ENCODE measurements around the gene THADA. TPM values are rescaled to one million over a fixed set of nuclear protein-coding genes. Genes with fewer than 3 reads are reported as not detected.

Gene THADA
- total and polyA plus RNA-seq, 2 donors = 11.8 to 20.6 TPM

DNA sequence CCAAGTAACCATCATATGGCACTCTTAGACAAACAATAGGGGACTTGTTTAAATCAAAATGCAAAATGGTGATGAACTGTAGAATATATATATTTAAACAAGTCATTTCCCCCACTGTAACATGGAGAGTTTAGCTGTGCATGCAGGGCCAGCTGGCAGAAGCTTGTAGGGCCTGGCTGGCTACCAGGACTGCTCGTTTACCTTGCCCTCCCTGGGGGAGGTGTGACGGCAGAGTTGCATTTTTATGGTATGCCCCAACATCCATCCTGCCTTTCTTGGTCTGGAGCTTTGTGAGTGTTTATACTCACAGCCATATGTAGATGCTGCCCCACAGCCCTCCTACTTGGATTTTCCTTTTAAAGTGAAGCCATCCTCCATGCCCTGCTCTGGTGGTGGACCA is 267.7 kb downstream of the THADA start:
- Histone ChIP-seq H3K27ac (ENCODE audit: low read depth in 1 of 2, low read length in 1 of 2) (no peak overlapping the region), H3K4me3 (ENCODE audit: low read length in 2 of 2) (no peak overlapping the region), H3K36me3 (ENCODE audit: control insufficient read depth in 2 of 2, insufficient read depth in 2 of 2, low read length in 1 of 2) (peaks cover 3 to 7% of the 10 kb centered on the region in 2 donors), H3K27me3 (ENCODE audit: control insufficient read depth in 2 of 2, insufficient read depth in 1 of 2, low read length in 1 of 2) (no peaks in the 10 kb centered on the region), H3K4me1 (ENCODE audit: control insufficient read depth in 2 of 2, insufficient read depth in 2 of 2, low read length in 2 of 2) (peaks cover 2 to 4% of the 10 kb centered on the region in 2 donors), H3K9me3 (ENCODE audit: control insufficient read depth in 2 of 2, insufficient read depth in 1 of 2, low read length in 1 of 2) (no peaks in the 10 kb centered on the region)
- 96% methylated on average over 2 of the region's 2 CpGs for WGBS
- DNase-seq (ENCODE audit: low read depth in 6 of 9, low spot score in 9 of 9) = no peak

DNA sequence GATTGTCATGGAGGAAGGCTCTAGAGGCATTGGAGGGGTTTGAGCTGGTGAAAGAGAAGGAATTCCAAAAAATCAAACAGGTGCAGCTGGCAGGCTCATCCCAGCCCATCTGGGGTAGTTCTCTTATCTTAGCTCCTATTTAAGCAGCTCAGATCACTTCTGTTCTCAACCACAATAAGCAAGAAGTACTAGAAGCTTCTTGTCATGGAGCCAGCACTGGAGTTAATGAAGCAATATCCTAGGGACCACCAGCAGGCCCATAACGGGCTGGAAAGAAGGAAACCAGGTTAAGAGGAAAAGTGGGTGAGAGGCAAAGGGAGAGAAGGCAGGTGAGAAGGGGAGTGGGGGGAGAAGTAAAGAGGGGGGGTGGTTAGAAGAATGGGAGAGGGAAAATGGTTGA is 268.7 kb downstream of the THADA start:
- 96% methylated on average over 1 of the region's 1 CpG for WGBS
- DNase-seq (ENCODE audit: low read depth in 6 of 9, low spot score in 9 of 9) = no peak
- no peaks in the 10 kb centered on the region for H3K9me3 ChIP-seq (ENCODE audit: control insufficient read depth in 2 of 2, insufficient read depth in 1 of 2, low read length in 1 of 2)
- H3K27me3 ChIP-seq (ENCODE audit: control insufficient read depth in 2 of 2, insufficient read depth in 1 of 2, low read length in 1 of 2) = no peaks in the 10 kb centered on the region
- peaks cover 0 to 2% of the 10 kb centered on the region in 2 donors for H3K4me1 ChIP-seq (ENCODE audit: control insufficient read depth in 2 of 2, insufficient read depth in 2 of 2, low read length in 2 of 2)
- H3K27ac ChIP-seq (ENCODE audit: low read depth in 1 of 2, low read length in 1 of 2) = no peak overlapping the region
- H3K4me3 ChIP-seq (ENCODE audit: low read length in 2 of 2) = no peak overlapping the region
- peaks cover under 1 to 3% of the 10 kb centered on the region in 2 donors for H3K36me3 ChIP-seq (ENCODE audit: control insufficient read depth in 2 of 2, insufficient read depth in 2 of 2, low read length in 1 of 2)

- Histone ChIP-seq H3K9me3 (ENCODE audit: control insufficient read depth in 2 of 2, insufficient read depth in 1 of 2, low read length in 1 of 2) (no peaks in the 10 kb centered on the region), H3K4me1 (ENCODE audit: control insufficient read depth in 2 of 2, insufficient read depth in 2 of 2, low read length in 2 of 2) (peaks cover 0 to 2% of the 10 kb centered on the region in 2 donors), H3K27me3 (ENCODE audit: control insufficient read depth in 2 of 2, insufficient read depth in 1 of 2, low read length in 1 of 2) (no peaks in the 10 kb centered on the region), H3K27ac (ENCODE audit: low read depth in 1 of 2, low read length in 1 of 2) (no peak overlapping the region), H3K4me3 (ENCODE audit: low read length in 2 of 2) (no peak overlapping the region), H3K36me3 (ENCODE audit: control insufficient read depth in 2 of 2, insufficient read depth in 2 of 2, low read length in 1 of 2) (peaks cover 2 to 3% of the 10 kb centered on the region in 2 donors)
- 97% methylated on average over 2 of the region's 2 CpGs for WGBS
- no peak for DNase-seq (ENCODE audit: low read depth in 6 of 9, low spot score in 9 of 9)
Observed at GRCh38 chr2:43326101-43326825, 269.6 kb downstream of the THADA start.

GRCh38 chr2:43325107-43325811 is 270.6 kb downstream of the THADA start:
- Histone ChIP-seq H3K27ac (ENCODE audit: low read depth in 1 of 2, low read length in 1 of 2) (peak overlapping the region in 1 of 2 donors; percentile 8), H3K9me3 (ENCODE audit: control insufficient read depth in 2 of 2, insufficient read depth in 1 of 2, low read length in 1 of 2) (no peaks in the 10 kb centered on the region), H3K27me3 (ENCODE audit: control insufficient read depth in 2 of 2, insufficient read depth in 1 of 2, low read length in 1 of 2) (no peaks in the 10 kb centered on the region), H3K4me1 (ENCODE audit: control insufficient read depth in 2 of 2, insufficient read depth in 2 of 2, low read length in 2 of 2) (peaks cover 0 to 2% of the 10 kb centered on the region in 2 donors), H3K36me3 (ENCODE audit: control insufficient read depth in 2 of 2, insufficient read depth in 2 of 2, low read length in 1 of 2) (peaks cover 0 to 5% of the 10 kb centered on the region in 2 donors), H3K4me3 (ENCODE audit: low read length in 2 of 2) (no peak overlapping the region)
- WGBS = 95% methylated on average over 2 of the region's 2 CpGs
- DNase-seq (ENCODE audit: low read depth in 6 of 9, low spot score in 9 of 9) = no peak

GRCh38 chr2:43324259-43325106 is 271.4 kb downstream of the THADA start:
- peaks cover 0 to 2% of the 10 kb centered on the region in 2 donors for H3K4me1 ChIP-seq (ENCODE audit: control insufficient read depth in 2 of 2, insufficient read depth in 2 of 2, low read length in 2 of 2)
- H3K9me3 ChIP-seq (ENCODE audit: control insufficient read depth in 2 of 2, insufficient read depth in 1 of 2, low read length in 1 of 2) = no peaks in the 10 kb centered on the region
- no peak overlapping the region for H3K4me3 ChIP-seq (ENCODE audit: low read length in 2 of 2)
- WGBS = 96% methylated on average over 8 of the region's 8 CpGs
- no peak for DNase-seq (ENCODE audit: low read depth in 6 of 9, low spot score in 9 of 9)
- peak overlapping the region; percentile 16 to 34 for H3K27ac ChIP-seq (ENCODE audit: low read depth in 1 of 2, low read length in 1 of 2)
- no peaks in the 10 kb centered on the region for H3K27me3 ChIP-seq (ENCODE audit: control insufficient read depth in 2 of 2, insufficient read depth in 1 of 2, low read length in 1 of 2)
- peaks cover 0 to 6% of the 10 kb centered on the region in 2 donors for H3K36me3 ChIP-seq (ENCODE audit: control insufficient read depth in 2 of 2, insufficient read depth in 2 of 2, low read length in 1 of 2)

GRCh38 chr2:43323857-43324256 is 272.0 kb downstream of the THADA start:
- no peak for DNase-seq (ENCODE audit: low read depth in 6 of 9, low spot score in 9 of 9)
- WGBS = 98% methylated on average over 4 of the region's 4 CpGs
- Histone ChIP-seq H3K9me3 (ENCODE audit: control insufficient read depth in 2 of 2, insufficient read depth in 1 of 2, low read length in 1 of 2) (no peaks in the 10 kb centered on the region), H3K27me3 (ENCODE audit: control insufficient read depth in 2 of 2, insufficient read depth in 1 of 2, low read length in 1 of 2) (no peaks in the 10 kb centered on the region), H3K4me1 (ENCODE audit: control insufficient read depth in 2 of 2, insufficient read depth in 2 of 2, low read length in 2 of 2) (peaks cover 0 to 2% of the 10 kb centered on the region in 2 donors), H3K27ac (ENCODE audit: low read depth in 1 of 2, low read length in 1 of 2) (peak overlapping the region in 1 of 2 donors; percentile 16), H3K36me3 (ENCODE audit: control insufficient read depth in 2 of 2, insufficient read depth in 2 of 2, low read length in 1 of 2) (peaks cover 0 to 7% of the 10 kb centered on the region in 2 donors), H3K4me3 (ENCODE audit: low read length in 2 of 2) (no peak overlapping the region)

DNA sequence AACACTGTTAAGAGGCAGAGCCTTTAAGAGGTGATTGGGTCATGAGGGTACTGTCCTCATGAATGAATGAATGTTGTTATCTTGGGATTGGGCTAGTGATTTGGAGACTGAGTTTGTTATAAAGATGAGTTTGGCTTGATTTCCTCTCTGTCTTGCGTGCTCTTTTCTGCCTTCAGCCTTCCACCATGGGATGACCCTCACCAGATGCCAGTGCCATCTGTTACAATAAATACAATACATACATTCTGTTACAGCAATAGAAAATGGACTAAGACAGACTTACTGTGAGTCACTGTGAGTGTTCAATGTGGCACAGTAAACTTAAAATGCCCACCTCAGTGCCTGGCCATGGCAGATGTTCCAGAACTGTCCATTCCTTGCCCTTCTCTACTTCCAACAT is 274.4 kb downstream of the THADA start:
- peaks cover 0 to 7% of the 10 kb centered on the region in 2 donors for H3K36me3 ChIP-seq (ENCODE audit: control insufficient read depth in 2 of 2, insufficient read depth in 2 of 2, low read length in 1 of 2)
- 100% methylated on average over 1 of the region's 1 CpG for WGBS
- no peak overlapping the region for H3K27ac ChIP-seq (ENCODE audit: low read depth in 1 of 2, low read length in 1 of 2)
- H3K27me3 ChIP-seq (ENCODE audit: control insufficient read depth in 2 of 2, insufficient read depth in 1 of 2, low read length in 1 of 2) = no peaks in the 10 kb centered on the region
- H3K4me1 ChIP-seq (ENCODE audit: control insufficient read depth in 2 of 2, insufficient read depth in 2 of 2, low read length in 2 of 2) = peaks cover 0 to 2% of the 10 kb centered on the region in 2 donors
- H3K4me3 ChIP-seq (ENCODE audit: low read length in 2 of 2) = no peak overlapping the region
- no peak for DNase-seq (ENCODE audit: low read depth in 6 of 9, low spot score in 9 of 9)
- no peaks in the 10 kb centered on the region for H3K9me3 ChIP-seq (ENCODE audit: control insufficient read depth in 2 of 2, insufficient read depth in 1 of 2, low read length in 1 of 2)

GRCh38 chr2:43319541-43319940 is 276.3 kb downstream of the THADA start:
- no peaks in the 10 kb centered on the region for H3K27me3 ChIP-seq (ENCODE audit: control insufficient read depth in 2 of 2, insufficient read depth in 1 of 2, low read length in 1 of 2)
- WGBS = 98% methylated on average over 2 of the region's 2 CpGs
- DNase-seq (ENCODE audit: low read depth in 6 of 9, low spot score in 9 of 9) = no peak
- no peak overlapping the region for H3K4me3 ChIP-seq (ENCODE audit: low read length in 2 of 2)
- no peak overlapping the region for H3K27ac ChIP-seq (ENCODE audit: low read depth in 1 of 2, low read length in 1 of 2)
- peaks cover 0 to 1% of the 10 kb centered on the region in 2 donors for H3K4me1 ChIP-seq (ENCODE audit: control insufficient read depth in 2 of 2, insufficient read depth in 2 of 2, low read length in 2 of 2)
- peaks cover 0 to 7% of the 10 kb centered on the region in 2 donors for H3K36me3 ChIP-seq (ENCODE audit: control insufficient read depth in 2 of 2, insufficient read depth in 2 of 2, low read length in 1 of 2)
- no peaks in the 10 kb centered on the region for H3K9me3 ChIP-seq (ENCODE audit: control insufficient read depth in 2 of 2, insufficient read depth in 1 of 2, low read length in 1 of 2)
